Measurements from ENCODE around the gene RNF224.

RNF224 gene

DNA sequence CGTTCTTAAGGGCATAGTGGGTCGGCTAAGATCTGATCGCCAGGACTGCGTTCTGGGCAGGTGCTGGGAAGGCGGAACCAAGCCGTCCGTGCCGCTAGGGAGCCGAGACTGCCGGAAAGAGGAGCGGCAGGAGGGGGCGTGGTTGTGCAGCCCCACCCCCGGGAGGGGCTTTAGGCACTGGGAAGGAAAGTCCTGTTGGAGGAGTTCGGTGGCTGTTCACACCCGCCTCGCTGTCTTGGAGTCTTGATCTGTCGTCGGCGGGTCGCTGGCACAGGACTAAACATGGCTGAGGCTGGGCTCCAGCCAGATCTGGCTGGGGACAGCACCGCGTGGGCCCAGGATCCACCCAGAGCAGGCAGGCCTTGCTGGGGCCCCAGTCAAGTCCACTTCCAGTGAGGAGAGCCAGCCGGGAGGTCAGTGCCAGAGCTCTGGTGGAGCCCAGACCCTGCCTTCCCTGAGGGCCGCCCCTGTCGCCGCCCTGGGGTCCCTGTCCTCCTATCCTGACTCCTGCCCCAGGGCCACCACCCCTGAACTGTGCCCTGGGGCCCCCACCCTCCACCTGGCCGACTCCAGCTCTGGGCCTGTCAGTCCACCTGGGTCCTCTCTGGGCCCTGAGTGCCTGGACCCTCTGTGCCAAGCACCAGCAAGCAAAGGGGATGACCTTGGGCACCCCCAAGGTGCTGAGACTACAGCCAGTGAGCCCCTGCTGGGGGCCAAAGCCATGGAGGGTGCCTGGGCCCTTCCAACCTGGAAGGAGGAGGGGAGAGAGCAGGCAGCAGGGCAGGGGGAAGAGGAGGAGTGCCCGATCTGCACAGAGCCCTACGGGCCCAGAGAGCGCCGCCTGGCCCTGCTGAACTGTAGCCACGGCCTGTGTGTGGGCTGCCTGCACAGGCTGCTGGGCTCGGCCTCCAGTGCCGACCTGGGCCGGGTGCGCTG is 9.8 kb upstream of the RNF224 start:
- TF ChIP-seq, protein P1, sequence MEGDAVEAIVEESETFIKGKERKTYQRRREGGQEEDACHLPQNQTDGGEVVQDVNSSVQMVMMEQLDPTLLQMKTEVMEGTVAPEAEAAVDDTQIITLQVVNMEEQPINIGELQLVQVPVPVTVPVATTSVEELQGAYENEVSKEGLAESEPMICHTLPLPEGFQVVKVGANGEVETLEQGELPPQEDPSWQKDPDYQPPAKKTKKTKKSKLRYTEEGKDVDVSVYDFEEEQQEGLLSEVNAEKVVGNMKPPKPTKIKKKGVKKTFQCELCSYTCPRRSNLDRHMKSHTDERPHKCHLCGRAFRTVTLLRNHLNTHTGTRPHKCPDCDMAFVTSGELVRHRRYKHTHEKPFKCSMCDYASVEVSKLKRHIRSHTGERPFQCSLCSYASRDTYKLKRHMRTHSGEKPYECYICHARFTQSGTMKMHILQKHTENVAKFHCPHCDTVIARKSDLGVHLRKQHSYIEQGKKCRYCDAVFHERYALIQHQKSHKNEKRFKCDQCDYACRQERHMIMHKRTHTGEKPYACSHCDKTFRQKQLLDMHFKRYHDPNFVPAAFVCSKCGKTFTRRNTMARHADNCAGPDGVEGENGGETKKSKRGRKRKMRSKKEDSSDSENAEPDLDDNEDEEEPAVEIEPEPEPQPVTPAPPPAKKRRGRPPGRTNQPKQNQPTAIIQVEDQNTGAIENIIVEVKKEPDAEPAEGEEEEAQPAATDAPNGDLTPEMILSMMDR (conservative IDR thresholded peaks at IDR 0.05): no peak; the same call in 1 of the 2 replicates
- H3K27ac ChIP-seq: peak overlapping the region; percentile 97

DNA sequence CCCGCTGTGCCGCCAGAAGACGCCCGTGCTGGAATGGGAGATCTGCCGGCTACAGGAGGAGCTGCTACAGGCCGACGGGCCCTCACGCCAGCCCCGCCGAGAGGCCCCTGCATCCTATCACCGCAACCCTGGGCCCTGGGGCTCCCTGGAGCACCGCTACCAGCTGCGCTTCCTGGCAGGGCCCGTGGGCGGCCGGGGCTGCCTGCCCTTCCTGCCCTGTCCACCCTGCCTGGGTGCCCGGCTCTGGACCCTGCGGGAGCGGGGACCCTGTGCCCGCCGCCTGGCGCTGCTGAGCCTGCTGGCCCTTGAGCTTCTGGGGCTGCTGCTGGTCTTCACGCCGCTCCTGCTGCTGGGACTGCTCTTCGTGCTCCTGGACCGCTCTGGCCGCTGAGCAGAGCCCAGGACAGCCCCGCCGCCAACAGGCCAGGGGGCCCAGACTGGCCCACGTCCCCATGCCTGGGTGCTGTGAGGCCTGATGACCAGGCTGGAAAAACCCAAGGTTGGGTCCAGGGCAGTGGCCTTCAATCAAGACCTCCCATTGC is 9.0 kb upstream of the RNF224 start:
- TF ChIP-seq, protein P1 (conservative IDR thresholded peaks at IDR 0.05): no peak
- peak overlapping the region; percentile 97 for H3K27ac ChIP-seq

DNA sequence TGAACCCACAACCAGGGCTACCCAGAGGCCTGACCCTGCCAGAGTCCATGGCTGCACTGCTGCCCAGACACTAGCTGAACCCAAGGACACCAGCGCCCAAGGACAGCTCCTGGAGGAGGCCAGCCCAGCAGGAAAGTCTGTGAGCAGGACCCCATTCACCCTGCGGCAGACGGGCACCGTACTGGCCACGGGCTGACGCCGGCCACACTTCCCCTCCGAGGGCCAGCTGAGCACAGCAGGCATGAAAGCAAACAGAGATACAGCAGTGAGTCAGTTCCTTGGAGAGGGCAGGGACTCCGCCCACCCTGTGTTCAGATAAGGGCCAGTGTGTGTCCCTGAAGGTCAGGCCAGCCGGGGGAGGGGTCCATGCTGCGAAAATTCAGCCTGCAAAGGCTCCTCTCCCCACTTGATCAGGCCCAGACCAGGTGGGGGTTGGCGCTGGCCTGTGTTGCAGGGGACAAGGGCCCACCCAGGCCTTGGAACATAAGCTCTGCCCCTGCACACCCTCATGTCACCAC is 8.5 kb upstream of the RNF224 start:
- TF ChIP-seq, protein P1 (conservative IDR thresholded peaks at IDR 0.05): no peak
- H3K27ac ChIP-seq: peak overlapping the region; percentile 97

DNA sequence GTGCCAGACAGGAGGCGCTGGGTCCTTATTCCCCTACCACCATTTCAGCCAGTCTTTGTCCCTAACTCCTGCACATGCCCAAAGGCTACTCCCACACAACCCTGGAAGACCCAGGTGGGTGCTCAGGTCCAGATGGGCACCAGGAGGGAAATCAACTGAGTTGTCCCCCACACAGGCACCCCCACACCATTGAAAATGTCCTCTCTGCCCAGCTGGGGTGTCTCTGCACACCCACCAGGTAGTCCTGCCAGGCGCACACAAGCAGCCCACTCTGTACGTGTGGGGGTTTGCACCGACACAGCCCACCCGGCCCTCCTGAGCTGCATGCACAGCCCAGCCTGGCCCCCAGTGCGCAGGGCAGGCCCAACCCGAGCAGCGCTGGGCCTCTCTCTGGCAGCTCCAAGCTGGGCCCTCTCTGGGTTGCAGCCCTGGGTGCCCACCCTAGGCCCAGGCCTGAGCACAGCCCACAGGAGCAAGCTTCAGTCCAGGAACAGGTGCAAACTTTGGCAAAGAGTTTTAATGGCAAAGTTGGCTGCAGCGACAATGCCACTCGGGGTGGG is 7.5 kb upstream of the RNF224 start:
- peak overlapping the region; percentile 97 for H3K27ac ChIP-seq
- TF ChIP-seq, protein P1 (conservative IDR thresholded peaks at IDR 0.05): no peak

DNA sequence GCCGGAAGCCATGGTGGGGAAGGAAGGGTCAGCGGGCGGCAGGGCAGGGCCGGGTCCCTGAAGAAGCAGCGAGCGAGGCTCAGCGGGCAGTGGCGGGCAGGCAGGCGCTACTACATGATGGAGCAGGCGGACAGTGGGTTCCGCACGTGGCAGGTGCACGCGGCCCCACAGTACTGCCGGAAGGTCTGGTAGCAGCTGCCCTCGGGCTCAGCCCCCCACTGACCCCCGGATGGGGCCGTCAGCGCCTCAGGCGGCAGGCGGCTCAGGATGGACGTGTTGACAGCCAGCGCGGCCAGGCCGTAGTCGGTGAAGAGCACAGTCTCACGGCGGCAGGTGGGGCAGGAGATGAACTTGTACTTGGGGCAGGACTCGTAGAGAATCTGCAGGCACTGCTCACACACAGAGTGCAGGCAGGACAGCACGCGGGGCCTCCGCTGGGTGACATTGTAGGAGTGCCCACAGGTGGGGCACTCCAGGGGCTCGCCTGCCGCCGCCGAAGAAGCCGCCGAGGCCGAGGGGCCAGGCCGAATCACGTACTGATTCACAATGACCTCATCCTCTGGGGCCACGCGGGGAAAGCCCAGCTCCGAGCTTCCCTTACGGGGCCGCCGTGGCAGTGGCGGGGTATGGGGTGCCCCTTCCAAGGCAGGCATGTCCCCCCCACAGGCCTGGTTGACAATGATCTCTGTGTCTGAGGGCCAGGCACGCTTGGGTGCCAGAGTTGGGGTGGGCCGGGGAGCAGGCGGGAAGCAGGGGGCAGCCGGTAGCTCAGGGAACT is 6.8 kb upstream of the RNF224 start:
- TF ChIP-seq, protein P1 (conservative IDR thresholded peaks at IDR 0.05): no peak
- peak overlapping the region; percentile 97 for H3K27ac ChIP-seq

DNA sequence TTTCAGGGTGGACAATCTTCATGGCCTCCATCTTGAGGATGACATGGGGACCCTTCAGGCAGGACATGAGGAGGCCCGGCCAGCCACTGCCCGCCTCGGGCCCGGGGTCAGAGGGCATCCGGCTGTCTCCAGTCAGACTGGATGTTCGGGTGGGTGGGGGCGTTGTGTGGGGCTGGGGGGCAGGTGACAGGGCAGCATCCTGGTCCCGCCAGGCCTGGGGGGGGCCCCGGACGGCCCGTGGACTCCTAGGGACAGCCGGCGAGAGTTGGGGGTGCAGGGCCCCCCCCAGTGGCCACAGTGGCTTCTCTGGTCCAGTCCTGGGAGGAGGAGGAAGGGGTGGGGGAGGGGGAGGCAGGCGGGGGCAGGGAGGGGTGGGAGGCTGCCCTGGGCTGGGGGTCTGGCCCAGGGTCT is 6.2 kb upstream of the RNF224 start:
- peak overlapping the region; percentile 97 for H3K27ac ChIP-seq
- TF ChIP-seq, protein P1 (conservative IDR thresholded peaks at IDR 0.05): no peak
